Glomerular endothelial cell (primary cell): ENCODE data around the gene OLFML2A. TPM values are rescaled to one million over a fixed set of nuclear protein-coding genes. Genes with fewer than 3 reads are reported as not detected.

Experiments
- total RNA-seq: library from RNA; depleted of rRNA; stranded (reverse); fragments of >200 nt; gene quantifications from 2 replicates; pipeline ENCODE4 v1.2.3, GENCODE V29; 2015

Gene OLFML2A
- total RNA-seq, 1 donor from 2014 or later, result 4.0 TPM

Other genes starting within 250 kb of the OLFML2A start
- gene NR6A1, start 5.8 kb upstream of the OLFML2A start, total RNA-seq, result 0.10 and 1.3 TPM in 2 replicates
- not detected in 2 replicates for gene WDR38, start 76.3 kb downstream of the OLFML2A start, total RNA-seq
- 1,299 and 1,822 TPM in 2 replicates for gene RPL35, start 84.8 kb downstream of the OLFML2A start, total RNA-seq
- gene ARPC5L, start 85.0 kb downstream of the OLFML2A start, total RNA-seq, result 36.8 and 52.8 TPM in 2 replicates
- 14.6 and 16.3 TPM in 2 replicates for gene GOLGA1, start 163.9 kb downstream of the OLFML2A start, total RNA-seq